Prostate gland (tissue), 2 donors: ENCODE measurements around the gene CRLF1. TPM values are rescaled to one million over a fixed set of nuclear protein-coding genes. Genes with fewer than 3 reads are reported as not detected.
A peak's percentile ranks its signal among the peaks of the same experiment; 100 is the strongest.

ENCODE experiments used
- DNase-seq: peaks from one replicate; pipeline ENCODE4 v3.0.0-alpha.2; 2019; ENCODE audit warnings: low spot score
- H3K27ac ChIP-seq, 2 donors: fragments of 200-600 bp; sonication (generic); 2 replicates each; pipeline ENCODE4 v1.5.1; 2017 to 2019
- H3K27me3 ChIP-seq: fragments of 200-600 bp; sonication (generic); replicated peaks from 2 replicates; pipeline ENCODE4 v1.5.1; 2019; ENCODE audit not compliant: insufficient read depth
- H3K36me3 ChIP-seq, 2 donors: fragments of 200-600 bp; sonication (generic); 1 replicate in 1 of 2; 2 replicates in 1 of 2; pipeline versions ENCODE4 v1.5.1 to v1.8.1; 2017 to 2019
- H3K4me1 ChIP-seq: fragments of 200-600 bp; sonication (generic); replicated peaks from 2 replicates; pipeline ENCODE4 v1.5.1; 2019
- H3K4me3 ChIP-seq, 2 donors: fragments of 200-600 bp; sonication (generic); 2 replicates each; pipeline ENCODE4 v1.5.1; 2017 to 2019
- H3K9me3 ChIP-seq: fragments of 200-600 bp; sonication (generic); 2 replicates; pipeline ENCODE4 v1.5.1; 2017
- POLR2A ChIP-seq: fragments of 450-650 bp; IDR thresholded peaks from one replicate; pipeline ENCODE4 v1.6.1; 2016; ENCODE audit warnings: antibody characterized with exemption, mild to moderate bottlenecking
- POLR2AphosphoS5 ChIP-seq: sonication (generic); formaldehyde crosslinking; IDR thresholded peaks from one replicate; pipeline ENCODE4 v1.6.1; 2017; ENCODE audit warnings: antibody characterized with exemption
- WGBS: methylation state at CpG from one replicate; pipeline ENCODE4 v1.1.5; 2018; 5-methylcytosine and 5-hydroxymethylcytosine counted together
- intact Hi-C: fragments of 100-400 bp; cut with DNase I; formaldehyde crosslinking; loops from one replicate; pipeline ENCODE4 v1.14.2; 2022
- total RNA-seq, 2 donors: library from RNA; depleted of rRNA; stranded (reverse); fragments of >200 nt; gene quantifications; one replicate each; pipeline ENCODE4 v1.1.0, GENCODE V29; 2016
- TF ChIP-seq, protein P1 (sequence below), 4 experiments: fragments of 200-600 bp in 2 of 4; fragments of 450-650 bp in 2 of 4; sonication (generic) in 2 of 4; IDR thresholded peaks; 1 replicate in 3 of 4; 2 replicates in 1 of 4; pipeline ENCODE4 v1.5.1; 2016 to 2019; ENCODE audit warnings: antibody characterized with exemption in 4 of 4, mild to moderate bottlenecking in 2 of 4, moderate library complexity in 2 of 4

Gene CRLF1
- total RNA-seq, 2 donors from 2014 or later = 2.6 to 12.6 TPM

DNA sequence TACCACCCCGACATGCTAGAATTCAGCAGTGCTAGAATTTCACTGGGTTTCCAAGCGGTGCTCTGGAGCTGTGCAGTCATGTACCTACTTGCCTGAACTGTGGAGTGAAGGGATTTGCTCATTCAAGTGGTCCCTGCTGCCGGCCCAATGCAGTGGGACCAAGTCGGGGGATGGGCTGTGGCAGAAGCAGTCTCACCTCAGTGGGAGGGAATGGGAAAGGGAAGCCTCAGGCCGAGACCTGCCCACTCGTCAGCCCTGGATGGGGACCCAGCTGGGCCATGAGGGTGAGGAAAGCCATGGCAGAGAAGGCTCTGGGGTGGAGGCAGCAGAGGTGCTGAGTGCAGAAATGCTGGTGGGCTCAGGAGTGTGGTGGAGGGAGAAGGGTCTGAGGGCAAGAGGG, 45.1 kb upstream of the CRLF1 start:
- no peak overlapping the region for H3K4me3 ChIP-seq
- no peaks in the 10 kb centered on the region for H3K36me3 ChIP-seq
- TF ChIP-seq, protein P1, sequence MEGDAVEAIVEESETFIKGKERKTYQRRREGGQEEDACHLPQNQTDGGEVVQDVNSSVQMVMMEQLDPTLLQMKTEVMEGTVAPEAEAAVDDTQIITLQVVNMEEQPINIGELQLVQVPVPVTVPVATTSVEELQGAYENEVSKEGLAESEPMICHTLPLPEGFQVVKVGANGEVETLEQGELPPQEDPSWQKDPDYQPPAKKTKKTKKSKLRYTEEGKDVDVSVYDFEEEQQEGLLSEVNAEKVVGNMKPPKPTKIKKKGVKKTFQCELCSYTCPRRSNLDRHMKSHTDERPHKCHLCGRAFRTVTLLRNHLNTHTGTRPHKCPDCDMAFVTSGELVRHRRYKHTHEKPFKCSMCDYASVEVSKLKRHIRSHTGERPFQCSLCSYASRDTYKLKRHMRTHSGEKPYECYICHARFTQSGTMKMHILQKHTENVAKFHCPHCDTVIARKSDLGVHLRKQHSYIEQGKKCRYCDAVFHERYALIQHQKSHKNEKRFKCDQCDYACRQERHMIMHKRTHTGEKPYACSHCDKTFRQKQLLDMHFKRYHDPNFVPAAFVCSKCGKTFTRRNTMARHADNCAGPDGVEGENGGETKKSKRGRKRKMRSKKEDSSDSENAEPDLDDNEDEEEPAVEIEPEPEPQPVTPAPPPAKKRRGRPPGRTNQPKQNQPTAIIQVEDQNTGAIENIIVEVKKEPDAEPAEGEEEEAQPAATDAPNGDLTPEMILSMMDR (IDR thresholded peaks at IDR 0.05) = no peak
- no peak for TF ChIP-seq POLR2A
- DNase-seq = no peak
- H3K27me3 ChIP-seq = no peaks in the 10 kb centered on the region
- WGBS = 54% methylated on average over 6 of the region's 6 CpGs
- peaks cover 4% of the 10 kb centered on the region for H3K4me1 ChIP-seq
- intact Hi-C loops = no loop called here
- no peaks in the 10 kb centered on the region for H3K9me3 ChIP-seq
- H3K27ac ChIP-seq = peak overlapping the region; percentile 59 to 61

DNA sequence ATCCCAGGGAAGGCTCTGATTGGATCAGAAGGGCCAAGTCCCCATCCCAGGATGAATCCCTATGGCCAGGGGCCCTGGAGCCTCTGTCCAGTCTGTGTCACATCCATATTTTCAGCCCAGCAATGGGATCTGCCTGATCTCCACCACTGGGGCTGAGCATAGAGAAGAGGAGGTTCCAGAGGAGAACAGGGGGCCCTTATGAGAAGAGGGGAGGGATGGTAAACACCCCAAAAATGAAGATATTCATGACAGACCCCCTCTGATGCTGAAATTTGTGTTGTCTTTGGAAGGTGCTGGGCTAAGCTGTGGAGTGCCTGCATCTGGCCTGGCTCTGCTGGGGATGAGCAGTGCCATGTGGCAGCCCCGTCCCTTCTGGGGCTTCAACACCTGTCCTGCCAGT, 44.7 kb upstream of the CRLF1 start:
- 71% methylated on average over 1 of the region's 1 CpG for WGBS
- no peak for DNase-seq
- Histone ChIP-seq H3K4me3 (no peak overlapping the region), H3K9me3 (no peaks in the 10 kb centered on the region), H3K4me1 (peaks cover 4% of the 10 kb centered on the region), H3K36me3 (no peaks in the 10 kb centered on the region), H3K27me3 (no peaks in the 10 kb centered on the region), H3K27ac (peak overlapping the region; percentile 59 to 61)
- intact Hi-C loops = no loop called here
- TF ChIP-seq POLR2AphosphoS5 (no peak), POLR2A (no peak)
- TF ChIP-seq, protein P1 (IDR thresholded peaks at IDR 0.05) = no peak

DNA sequence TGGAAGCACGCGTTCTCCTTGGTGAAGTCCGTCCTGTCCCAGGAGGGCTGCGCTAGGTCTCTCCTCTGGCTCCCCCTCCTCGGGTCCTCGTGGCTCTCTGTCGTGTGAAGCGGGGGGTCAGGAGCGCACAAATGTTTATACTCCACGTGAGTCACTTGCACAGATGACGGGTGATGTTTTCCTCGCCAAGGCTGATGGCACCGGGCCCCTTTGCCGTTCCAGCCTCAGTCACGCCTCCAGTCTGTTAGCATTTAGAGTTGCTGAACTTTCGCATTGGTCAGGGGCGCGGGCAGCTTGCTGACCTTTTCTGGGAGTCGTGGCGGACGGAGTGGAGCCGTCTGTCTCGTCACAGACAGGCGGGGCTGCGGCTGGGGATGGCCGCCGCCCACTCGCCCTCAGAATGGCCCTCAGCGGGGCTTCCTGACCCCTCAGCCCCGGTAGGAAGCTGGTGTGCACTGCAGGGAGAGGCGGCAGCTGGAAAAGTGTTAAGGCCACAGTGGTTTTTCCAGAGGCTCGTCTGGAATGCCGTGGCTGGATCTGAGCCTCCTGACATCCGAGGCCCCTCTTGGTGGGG, 44.0 kb upstream of the CRLF1 start:
- no peak overlapping the region for H3K4me3 ChIP-seq
- DNase-seq = no peak
- 67% methylated on average over 32 of the region's 34 CpGs for WGBS

DNA sequence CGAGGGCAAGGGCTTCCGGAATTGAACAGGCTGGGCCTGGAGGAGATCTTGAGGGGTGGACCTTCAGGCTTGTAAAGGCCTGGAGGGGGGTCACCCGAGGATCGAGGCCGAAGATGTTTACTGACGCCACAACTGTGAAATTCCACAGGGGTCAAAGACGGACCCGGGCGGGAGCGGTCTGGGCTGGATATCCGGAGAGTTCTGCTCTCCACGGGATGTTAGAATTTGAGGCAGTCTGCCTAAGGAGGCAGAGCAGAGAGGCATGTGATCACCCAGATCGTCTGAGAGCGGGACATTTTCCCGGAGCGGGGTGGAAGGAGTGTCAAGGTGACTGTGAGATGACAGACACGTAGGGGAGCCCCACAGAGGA, 43.4 kb upstream of the CRLF1 start:
- H3K27me3 ChIP-seq = no peaks in the 10 kb centered on the region
- no peak overlapping the region for H3K4me3 ChIP-seq
- peaks cover 4% of the 10 kb centered on the region for H3K4me1 ChIP-seq
- no peaks in the 10 kb centered on the region for H3K36me3 ChIP-seq
- 43% methylated on average over 17 of the region's 17 CpGs for WGBS
- H3K9me3 ChIP-seq = no peaks in the 10 kb centered on the region
- TF ChIP-seq, protein P1 (IDR thresholded peaks at IDR 0.05) = no peak
- TF ChIP-seq POLR2AphosphoS5 = no peak
- TF ChIP-seq POLR2A = no peak
- H3K27ac ChIP-seq = peak overlapping the region; percentile 59 to 61
- DNase-seq = no peak
- intact Hi-C loops = no loop called here

More for the DNA sequence above, 44.0 kb upstream of the CRLF1 start:
- Histone ChIP-seq H3K4me1 (peaks cover 4% of the 10 kb centered on the region), H3K27me3 (no peaks in the 10 kb centered on the region), H3K27ac (peak overlapping the region; percentile 59 to 61), H3K36me3 (no peaks in the 10 kb centered on the region), H3K9me3 (no peaks in the 10 kb centered on the region)
- intact Hi-C loops = no loop called here
- TF ChIP-seq POLR2AphosphoS5 (no peak), POLR2A (no peak)
- TF ChIP-seq, protein P1 (IDR thresholded peaks at IDR 0.05) = no peak

DNA sequence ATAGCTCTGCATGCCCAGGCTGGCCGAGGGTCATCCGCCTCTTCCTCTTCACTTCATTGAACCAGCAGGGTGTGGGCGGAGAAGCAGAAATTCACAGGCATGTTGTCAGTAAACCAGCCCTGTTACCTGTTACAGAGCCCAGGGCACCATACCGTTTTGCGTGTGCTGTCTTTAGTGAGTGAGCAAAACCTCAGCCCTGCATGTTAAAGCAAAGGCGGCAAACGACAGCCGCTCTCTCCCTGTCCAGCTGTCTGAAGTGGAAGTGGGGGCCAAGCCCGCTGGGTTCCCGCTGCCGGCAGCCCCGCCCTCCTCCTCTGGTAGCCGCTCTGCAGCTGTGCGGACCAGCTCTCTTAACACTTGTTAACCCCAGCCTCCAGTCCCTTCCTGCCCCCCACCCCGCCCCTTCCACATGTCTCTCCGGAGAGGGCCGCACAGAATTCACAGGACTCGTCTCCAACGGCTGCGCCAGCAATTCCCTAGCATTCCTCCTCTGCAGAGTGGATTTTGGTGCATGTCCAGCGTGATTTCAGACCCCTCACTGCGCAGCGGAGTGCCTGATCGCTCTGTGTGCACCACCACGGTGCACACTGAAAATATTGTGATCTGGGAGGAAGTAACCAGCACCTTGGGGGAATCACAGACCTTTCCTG, 42.9 kb upstream of the CRLF1 start:
- Histone ChIP-seq H3K27ac (peak overlapping the region; percentile 59 to 61), H3K4me1 (peaks cover 4% of the 10 kb centered on the region), H3K4me3 (no peak overlapping the region), H3K36me3 (no peaks in the 10 kb centered on the region), H3K9me3 (no peaks in the 10 kb centered on the region), H3K27me3 (no peaks in the 10 kb centered on the region)
- no peak for DNase-seq
- intact Hi-C loops = no loop called here
- 17% methylated on average over 23 of the region's 25 CpGs for WGBS
- TF ChIP-seq, protein P1 (IDR thresholded peaks at IDR 0.05) = no peak
- TF ChIP-seq POLR2A = no peak
- TF ChIP-seq POLR2AphosphoS5 = no peak
